ENCODE data around the gene ARSB. TPM values are rescaled to one million over a fixed set of nuclear protein-coding genes. Genes with fewer than 3 reads are reported as not detected.

The ARSB gene
- total and polyA plus RNA-seq, 2 donors (not counting 1 experiment from before 2014, with no cell fraction given) = 4.6 to 9.8 TPM

DNA sequence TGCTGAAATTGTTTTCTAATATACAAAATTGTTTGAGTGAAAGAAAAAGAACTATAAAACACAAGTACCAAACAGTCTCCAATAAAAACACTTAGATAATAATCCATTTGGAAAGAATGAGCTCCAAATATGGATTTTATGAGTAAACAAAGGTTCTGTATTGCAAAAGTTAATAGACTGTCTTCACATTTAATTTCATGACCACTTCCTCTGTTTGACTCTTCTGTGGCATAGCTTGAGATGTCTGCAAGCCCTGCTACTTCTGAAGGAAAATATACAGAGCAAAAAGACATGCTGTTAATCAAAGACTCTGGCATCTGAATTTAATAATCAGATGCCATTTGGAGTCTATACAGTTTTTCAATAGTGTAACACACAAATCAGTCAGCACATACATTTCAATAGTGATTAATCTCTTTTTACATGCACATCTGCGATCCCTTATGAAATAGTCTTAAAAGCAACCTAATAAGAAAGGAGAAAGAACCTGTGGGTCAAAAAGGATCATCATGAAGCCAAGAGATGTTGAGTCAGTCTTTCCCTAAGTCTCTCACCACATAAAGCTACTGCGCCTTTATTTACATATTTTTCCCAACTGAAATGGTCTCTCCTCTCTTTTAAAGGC lies 171.1 kb downstream of the ARSB start:
- ChIA-PET CTCF (no interaction called here), POLR2A (no interaction called here)
- no peaks in the 10 kb centered on the region for H3K9me3 ChIP-seq (ENCODE audit: control extremely low read depth in 1 of 3, control insufficient read depth in 2 of 3, insufficient read depth in 1 of 3, low read length in 2 of 3)

DNA sequence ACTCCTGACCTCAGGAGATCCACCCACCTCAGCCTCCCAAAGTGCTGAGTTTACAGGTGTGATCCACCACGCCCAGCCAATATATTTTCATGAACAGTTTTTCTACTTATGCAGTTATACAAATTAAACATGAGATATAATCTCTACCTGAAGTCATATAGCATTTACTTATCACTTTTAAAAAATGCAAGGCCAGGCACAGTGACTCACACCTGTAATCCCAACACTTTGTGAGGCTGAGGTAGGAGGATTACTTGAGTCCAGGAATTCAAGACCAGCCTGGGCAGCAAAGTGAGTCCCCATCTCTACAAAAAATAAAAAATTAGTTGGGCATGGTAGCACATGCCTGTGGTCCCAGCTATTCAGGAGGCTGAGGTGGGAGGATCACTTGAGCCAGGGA lies 171.8 kb downstream of the ARSB start:
- H3K4me3 Mint-ChIP-seq = no peak overlapping the region
- H3K4me1 ChIP-seq (ENCODE audit: control insufficient read depth in 2 of 2, insufficient read depth in 2 of 2, low read length in 2 of 2) = no peaks in the 10 kb centered on the region
- no peaks in the 10 kb centered on the region for H3K79me2 ChIP-seq (ENCODE audit: control insufficient read depth, insufficient read depth, low read length)
- no peaks in the 10 kb centered on the region for H3K27me3 ChIP-seq (replicated peaks in 1 of 4; ENCODE audit: control extremely low read depth in 1 of 4, control insufficient read depth in 3 of 4, insufficient read depth in 4 of 4, low read length in 3 of 4)
- H3K4me1 Mint-ChIP-seq = peaks cover 9% of the 10 kb centered on the region
- H3K27ac ChIP-seq (ENCODE audit: low read length in 2 of 2) = no peak overlapping the region
- no peak overlapping the region for H3K27ac Mint-ChIP-seq
- ATAC-seq (ENCODE audit: low read depth) = no peak
- H2AFZ ChIP-seq (ENCODE audit: insufficient read depth, low read depth, low read length, poor library complexity, severe bottlenecking) = no peak overlapping the region
- H3K4me2 ChIP-seq (replicated peaks; ENCODE audit: low read depth, low read length, poor library complexity, severe bottlenecking) = no peak overlapping the region
- ChIA-PET CTCF (no interaction called here), POLR2A (no interaction called here)
- intact Hi-C loops (cut with micrococcal nuclease) = no loop called here
- no peak overlapping the region for H3K4me3 ChIP-seq (ENCODE audit: control extremely low read depth in 1 of 5, extremely low read depth in 1 of 5, insufficient read depth in 1 of 5, low read depth in 2 of 5, low read length in 4 of 5)
- H3K27me3 Mint-ChIP-seq = no peaks in the 10 kb centered on the region
- no peak for DNase-seq
- no peak for TF ChIP-seq EZH2 (IDR thresholded peaks at IDR 0.05; ENCODE audit: borderline replicate concordance, insufficient read depth, low read depth, low read length, poor library complexity, severe bottlenecking)
- TF ChIP-seq, protein P1, sequence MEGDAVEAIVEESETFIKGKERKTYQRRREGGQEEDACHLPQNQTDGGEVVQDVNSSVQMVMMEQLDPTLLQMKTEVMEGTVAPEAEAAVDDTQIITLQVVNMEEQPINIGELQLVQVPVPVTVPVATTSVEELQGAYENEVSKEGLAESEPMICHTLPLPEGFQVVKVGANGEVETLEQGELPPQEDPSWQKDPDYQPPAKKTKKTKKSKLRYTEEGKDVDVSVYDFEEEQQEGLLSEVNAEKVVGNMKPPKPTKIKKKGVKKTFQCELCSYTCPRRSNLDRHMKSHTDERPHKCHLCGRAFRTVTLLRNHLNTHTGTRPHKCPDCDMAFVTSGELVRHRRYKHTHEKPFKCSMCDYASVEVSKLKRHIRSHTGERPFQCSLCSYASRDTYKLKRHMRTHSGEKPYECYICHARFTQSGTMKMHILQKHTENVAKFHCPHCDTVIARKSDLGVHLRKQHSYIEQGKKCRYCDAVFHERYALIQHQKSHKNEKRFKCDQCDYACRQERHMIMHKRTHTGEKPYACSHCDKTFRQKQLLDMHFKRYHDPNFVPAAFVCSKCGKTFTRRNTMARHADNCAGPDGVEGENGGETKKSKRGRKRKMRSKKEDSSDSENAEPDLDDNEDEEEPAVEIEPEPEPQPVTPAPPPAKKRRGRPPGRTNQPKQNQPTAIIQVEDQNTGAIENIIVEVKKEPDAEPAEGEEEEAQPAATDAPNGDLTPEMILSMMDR (IDR thresholded peaks at IDR 0.05) = no peak
- no peak overlapping the region for H3K9ac ChIP-seq (ENCODE audit: low read length)
- H3K9me3 Mint-ChIP-seq (ENCODE audit: insufficient read depth) = no peaks in the 10 kb centered on the region
- no peaks in the 10 kb centered on the region for H3K36me3 ChIP-seq (replicated peaks in 1 of 2; ENCODE audit: control extremely low read depth in 1 of 2, control insufficient read depth in 1 of 2, extremely low read depth in 1 of 2, insufficient read depth in 2 of 2, low read length in 1 of 2)
- H4K20me1 ChIP-seq (ENCODE audit: control insufficient read depth, insufficient read depth, low read length, poor library complexity, severe bottlenecking) = no peaks in the 10 kb centered on the region
- WGBS (ENCODE audit: insufficient coverage) = no CpG with 5 or more reads among the region's 1 CpG
- no peaks in the 10 kb centered on the region for H3K9me3 ChIP-seq (ENCODE audit: control extremely low read depth in 1 of 3, control insufficient read depth in 2 of 3, insufficient read depth in 1 of 3, low read length in 2 of 3)

More for the DNA sequence above, 171.1 kb downstream of the ARSB start:
- no peak overlapping the region for H3K27ac ChIP-seq (ENCODE audit: low read length in 2 of 2)
- H3K4me3 Mint-ChIP-seq = no peak overlapping the region
- H3K9ac ChIP-seq (ENCODE audit: low read length) = no peak overlapping the region
- no peaks in the 10 kb centered on the region for H3K9me3 Mint-ChIP-seq (ENCODE audit: insufficient read depth)
- H3K79me2 ChIP-seq (ENCODE audit: control insufficient read depth, insufficient read depth, low read length) = no peaks in the 10 kb centered on the region
- no peaks in the 10 kb centered on the region for H4K20me1 ChIP-seq (ENCODE audit: control insufficient read depth, insufficient read depth, low read length, poor library complexity, severe bottlenecking)
- H3K27ac Mint-ChIP-seq = no peak overlapping the region
- WGBS (ENCODE audit: insufficient coverage) = 100% methylated on average over 1 of the region's 2 CpGs
- no peak overlapping the region for H3K4me3 ChIP-seq (ENCODE audit: control extremely low read depth in 1 of 5, extremely low read depth in 1 of 5, insufficient read depth in 1 of 5, low read depth in 2 of 5, low read length in 4 of 5)
- DNase-seq (no peak), ATAC-seq (ENCODE audit: low read depth) (no peak)
- no peaks in the 10 kb centered on the region for H3K27me3 Mint-ChIP-seq
- intact Hi-C loops (cut with micrococcal nuclease) = no loop called here
- peaks cover 9% of the 10 kb centered on the region for H3K4me1 Mint-ChIP-seq
- no peak overlapping the region for H3K4me2 ChIP-seq (replicated peaks; ENCODE audit: low read depth, low read length, poor library complexity, severe bottlenecking)
- H2AFZ ChIP-seq (ENCODE audit: insufficient read depth, low read depth, low read length, poor library complexity, severe bottlenecking) = no peak overlapping the region
- H3K4me1 ChIP-seq (ENCODE audit: control insufficient read depth in 2 of 2, insufficient read depth in 2 of 2, low read length in 2 of 2) = no peaks in the 10 kb centered on the region
- no peaks in the 10 kb centered on the region for H3K36me3 ChIP-seq (replicated peaks in 1 of 2; ENCODE audit: control extremely low read depth in 1 of 2, control insufficient read depth in 1 of 2, extremely low read depth in 1 of 2, insufficient read depth in 2 of 2, low read length in 1 of 2)
- no peak for TF ChIP-seq EZH2 (IDR thresholded peaks at IDR 0.05; ENCODE audit: borderline replicate concordance, insufficient read depth, low read depth, low read length, poor library complexity, severe bottlenecking)
- TF ChIP-seq, protein P1 (IDR thresholded peaks at IDR 0.05) = no peak
- H3K27me3 ChIP-seq (replicated peaks in 1 of 4; ENCODE audit: control extremely low read depth in 1 of 4, control insufficient read depth in 3 of 4, insufficient read depth in 4 of 4, low read length in 3 of 4) = no peaks in the 10 kb centered on the region
